Lower leg skin (tissue), 4 donors: Measurements from ENCODE around the gene ALMS1. TPM values are rescaled to one million over a fixed set of nuclear protein-coding genes. Genes with fewer than 3 reads are reported as not detected.

Source experiments
- DNase-seq, 2 donors: peaks; one replicate each; pipeline ENCODE4 v3.0.0-alpha.2; 2019; ENCODE audit warnings: low spot score in 2 of 2
- H3K4me3 ChIP-seq: fragments of 200-600 bp; sonication (generic); 2 replicates; pipeline ENCODE4 v1.5.1; 2017; ENCODE audit warnings: mild to moderate bottlenecking, low read depth; ENCODE audit not compliant: poor library complexity, severe bottlenecking
- CTCF ChIP-seq, 3 donors: fragments of 450-650 bp; IDR thresholded peaks; one replicate each; pipeline ENCODE4 v1.5.1; 2016; ENCODE audit warnings: antibody characterized with exemption in 3 of 3, mild to moderate bottlenecking in 3 of 3, moderate library complexity in 2 of 3
- POLR2A ChIP-seq, 2 donors: fragments of 450-650 bp; IDR thresholded peaks; one replicate each; pipeline ENCODE4 v1.6.1; 2016 to 2017; ENCODE audit warnings: antibody characterized with exemption in 2 of 2, mild to moderate bottlenecking in 1 of 2, moderate library complexity in 1 of 2
- WGBS, 2 donors: methylation state at CpG; one replicate each; pipeline ENCODE4 v1.1.5; 2018; 5-methylcytosine and 5-hydroxymethylcytosine counted together
- intact Hi-C: fragments of 100-400 bp; cut with DNase I; formaldehyde crosslinking; loops from one replicate; pipeline ENCODE4 v1.15.0; 2023; ENCODE audit warnings: low total_unique reads
- total RNA-seq, 4 donors: library from RNA; depleted of rRNA; stranded (reverse); fragments of >200 nt; gene quantifications; one replicate each; pipeline ENCODE4 v1.1.0, GENCODE V29; 2016

Gene ALMS1
- total RNA-seq, 4 donors from 2014 or later, result 10.1 to 17.6 (median 14.3) TPM

GRCh38 chr2:73386342-73386868 is 769 bp downstream of the ALMS1 start:
- H3K4me3 ChIP-seq, result peak overlapping the region; percentile 44
- 0 to 1% methylated on average over 22 to 23 of the region's 24 CpGs for WGBS, 2 donors
- no peak for DNase-seq
- TF ChIP-seq POLR2A (IDR thresholded peaks at IDR 0.05), result no peak
- no peak for TF ChIP-seq CTCF (IDR thresholded peaks at IDR 0.05)
- intact Hi-C loops, result no loop called here

GRCh38 chr2:73386894-73387636 is 1.4 kb downstream of the ALMS1 start:
- no peak for TF ChIP-seq POLR2A (IDR thresholded peaks at IDR 0.05)
- TF ChIP-seq CTCF (IDR thresholded peaks at IDR 0.05), result no peak
- no peak for DNase-seq
- no peak overlapping the region for H3K4me3 ChIP-seq
- WGBS, 2 donors, result 23% methylated on average over 6 of the region's 6 CpGs
- intact Hi-C loops, result no loop called here

GRCh38 chr2:73402386-73403103 is 16.9 kb downstream of the ALMS1 start:
- TF ChIP-seq CTCF (IDR thresholded peaks at IDR 0.05), result no peak
- no peak for TF ChIP-seq POLR2A (IDR thresholded peaks at IDR 0.05)
- intact Hi-C loops, result no loop called here
- no peak overlapping the region for H3K4me3 ChIP-seq
- WGBS, 2 donors, result 97 to 98% methylated on average over 9 of the region's 9 CpGs
- DNase-seq, result no peak

GRCh38 chr2:73403237-73403636 is 17.6 kb downstream of the ALMS1 start:
- intact Hi-C loops, result no loop called here
- DNase-seq, result no peak
- no peak overlapping the region for H3K4me3 ChIP-seq
- TF ChIP-seq POLR2A (IDR thresholded peaks at IDR 0.05), result no peak
- TF ChIP-seq CTCF (IDR thresholded peaks at IDR 0.05), result no peak
- WGBS, 2 donors, result 93 to 100% methylated on average over 1 of the region's 1 CpG

- intact Hi-C loops, result no loop called here
- TF ChIP-seq CTCF (IDR thresholded peaks at IDR 0.05) (no peak), POLR2A (IDR thresholded peaks at IDR 0.05) (no peak)
- DNase-seq, result no peak
- H3K4me3 ChIP-seq, result no peak overlapping the region
- WGBS, 2 donors, result 96 to 97% methylated on average over 5 of the region's 5 CpGs
These were observed 18.8 kb downstream of the ALMS1 start for GRCh38 chr2:73404409-73404808.
